Upper lobe of right lung (tissue), 1 donor: Measurements from ENCODE around the gene GPC5. TPM values are rescaled to one million over a fixed set of nuclear protein-coding genes. Genes with fewer than 3 reads are reported as not detected.

Source experiments
- ATAC-seq: fragments of 200-7000 bp; cut with Tn5 transposase; one replicate; pipeline ENCODE4 v1.9.1; 2020; ENCODE audit warnings: mild to moderate bottlenecking, moderate library complexity
- DNase-seq: peaks from one replicate; pipeline ENCODE4 v3.0.0-alpha.2; 2020
- H3K27ac ChIP-seq: fragments of 200-600 bp; one replicate; pipeline ENCODE4 v1.8.0; 2022
- H3K27me3 ChIP-seq: fragments of 200-600 bp; one replicate; pipeline ENCODE4 v1.8.0; 2022; ENCODE audit warnings: mild to moderate bottlenecking
- H3K36me3 ChIP-seq: fragments of 200-600 bp; one replicate; pipeline ENCODE4 v1.8.0; 2022
- H3K4me1 ChIP-seq: fragments of 200-600 bp; one replicate; pipeline ENCODE4 v1.8.0; 2022
- H3K4me3 ChIP-seq: fragments of 200-600 bp; one replicate; pipeline ENCODE4 v1.8.0; 2022; ENCODE audit warnings: mild to moderate bottlenecking
- H3K9me3 ChIP-seq: fragments of 200-600 bp; one replicate; pipeline ENCODE4 v1.8.0; 2022
- intact Hi-C: fragments of 100-400 bp; cut with DNase I; formaldehyde crosslinking; loops from one replicate; pipeline ENCODE4 v1.11.0; 2022
- total RNA-seq: library from RNA; stranded (reverse); fragmentation: NEBNext Ultra II Directional; extraction: Animal tissue kit (Norgen Biotek cat#: 25700); gene quantifications from one replicate; pipeline ENCODE4 v1.2.1, GENCODE V29; 2021
- TF ChIP-seq, protein P1 (sequence below): fragments of 200-600 bp; IDR thresholded peaks from one replicate; pipeline ENCODE4 v1.8.0; 2022; ENCODE audit warnings: antibody characterized with exemption
- donor health status: DM: no; HTN: yes; CAD: no; lungs with severe emphysema.

Gene GPC5
- total RNA-seq, 1 donor from 2014 or later: 8.1 TPM

DNA sequence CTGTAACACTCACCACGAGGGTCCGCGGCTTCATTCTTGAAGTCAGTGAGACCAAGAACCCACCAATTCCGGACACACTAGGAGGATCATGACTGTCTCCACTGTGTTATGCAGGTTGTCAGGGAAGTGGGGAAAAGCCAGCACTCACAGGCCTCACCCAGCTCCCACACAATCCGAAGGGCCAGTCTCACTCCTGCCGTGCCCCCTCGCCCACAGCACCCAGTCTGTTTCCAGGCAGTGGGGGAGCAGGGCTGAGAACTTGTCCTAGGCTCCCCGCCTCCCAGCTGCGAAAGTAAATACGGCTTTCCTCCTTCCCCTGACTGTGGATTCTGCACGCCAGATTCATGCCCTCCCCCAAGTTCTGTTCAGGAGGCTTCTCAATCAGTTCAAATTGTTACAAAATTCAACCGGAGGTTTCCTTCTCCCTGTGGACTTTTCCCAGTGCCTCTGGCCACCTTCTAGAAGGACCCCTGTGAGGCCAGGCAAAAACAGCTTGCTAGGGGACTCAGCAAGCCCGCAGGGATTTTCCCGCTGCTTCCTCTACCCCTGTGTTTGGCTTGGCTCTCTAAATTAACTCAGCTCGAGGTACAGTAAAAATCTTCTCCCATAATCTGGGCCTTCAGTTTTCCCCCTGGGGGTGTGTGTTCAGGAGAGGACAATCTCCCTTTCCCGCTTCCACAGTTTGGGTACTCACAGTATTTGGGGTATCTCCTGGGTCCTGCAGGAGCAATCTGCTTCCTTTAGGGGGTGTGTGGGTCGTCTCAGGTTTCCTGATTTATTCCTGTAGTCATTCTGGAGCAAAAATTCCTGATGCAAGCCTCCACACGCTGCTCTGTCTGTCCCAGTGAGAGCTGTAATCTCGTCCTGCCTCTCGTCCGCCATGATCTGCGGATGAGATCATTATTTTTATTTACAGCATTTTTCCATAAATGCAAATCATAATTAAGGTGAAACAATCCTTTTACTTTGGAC, 899.8 kb downstream of the GPC5 start:
- DNase-seq (peak; percentile 39), ATAC-seq (no peak)
- Histone ChIP-seq H3K27me3 (no peaks in the 10 kb centered on the region), H3K27ac (no peak overlapping the region), H3K4me1 (no peaks in the 10 kb centered on the region), H3K9me3 (no peaks in the 10 kb centered on the region), H3K36me3 (no peaks in the 10 kb centered on the region), H3K4me3 (no peak overlapping the region)
- TF ChIP-seq, protein P1, sequence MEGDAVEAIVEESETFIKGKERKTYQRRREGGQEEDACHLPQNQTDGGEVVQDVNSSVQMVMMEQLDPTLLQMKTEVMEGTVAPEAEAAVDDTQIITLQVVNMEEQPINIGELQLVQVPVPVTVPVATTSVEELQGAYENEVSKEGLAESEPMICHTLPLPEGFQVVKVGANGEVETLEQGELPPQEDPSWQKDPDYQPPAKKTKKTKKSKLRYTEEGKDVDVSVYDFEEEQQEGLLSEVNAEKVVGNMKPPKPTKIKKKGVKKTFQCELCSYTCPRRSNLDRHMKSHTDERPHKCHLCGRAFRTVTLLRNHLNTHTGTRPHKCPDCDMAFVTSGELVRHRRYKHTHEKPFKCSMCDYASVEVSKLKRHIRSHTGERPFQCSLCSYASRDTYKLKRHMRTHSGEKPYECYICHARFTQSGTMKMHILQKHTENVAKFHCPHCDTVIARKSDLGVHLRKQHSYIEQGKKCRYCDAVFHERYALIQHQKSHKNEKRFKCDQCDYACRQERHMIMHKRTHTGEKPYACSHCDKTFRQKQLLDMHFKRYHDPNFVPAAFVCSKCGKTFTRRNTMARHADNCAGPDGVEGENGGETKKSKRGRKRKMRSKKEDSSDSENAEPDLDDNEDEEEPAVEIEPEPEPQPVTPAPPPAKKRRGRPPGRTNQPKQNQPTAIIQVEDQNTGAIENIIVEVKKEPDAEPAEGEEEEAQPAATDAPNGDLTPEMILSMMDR: no peak
- intact Hi-C loops: no loop called here

GRCh38 chr13:92300651-92301050, 902.2 kb downstream of the GPC5 start:
- H3K4me3 ChIP-seq: no peak overlapping the region
- H3K27ac ChIP-seq: no peak overlapping the region
- no peaks in the 10 kb centered on the region for H3K4me1 ChIP-seq
- DNase-seq: no peak
- intact Hi-C loops: no loop called here
- TF ChIP-seq, protein P1: no peak
- ATAC-seq: no peak
- no peaks in the 10 kb centered on the region for H3K27me3 ChIP-seq
- H3K36me3 ChIP-seq: no peaks in the 10 kb centered on the region
- H3K9me3 ChIP-seq: no peaks in the 10 kb centered on the region

GRCh38 chr13:92303428-92303827, 905.0 kb downstream of the GPC5 start:
- intact Hi-C loops: no loop called here
- H3K4me3 ChIP-seq: no peak overlapping the region
- no peak for ATAC-seq

GRCh38 chr13:92307752-92308151, 909.3 kb downstream of the GPC5 start:
- DNase-seq (no peak), ATAC-seq (no peak)
- Histone ChIP-seq H3K9me3 (no peaks in the 10 kb centered on the region), H3K36me3 (no peaks in the 10 kb centered on the region), H3K27ac (no peak overlapping the region), H3K27me3 (no peaks in the 10 kb centered on the region), H3K4me3 (no peak overlapping the region), H3K4me1 (no peaks in the 10 kb centered on the region)
- intact Hi-C loops: no loop called here
- TF ChIP-seq, protein P1: no peak

More at GRCh38 chr13:92303428-92303827, 905.0 kb downstream of the GPC5 start:
- no peak for DNase-seq
- no peaks in the 10 kb centered on the region for H3K9me3 ChIP-seq
- H3K27me3 ChIP-seq: no peaks in the 10 kb centered on the region
- TF ChIP-seq, protein P1: no peak
- H3K36me3 ChIP-seq: no peaks in the 10 kb centered on the region
- no peaks in the 10 kb centered on the region for H3K4me1 ChIP-seq
- H3K27ac ChIP-seq: no peak overlapping the region

- intact Hi-C loops: no loop called here
- TF ChIP-seq, protein P1: no peak
- Histone ChIP-seq H3K27ac (no peak overlapping the region), H3K4me3 (no peak overlapping the region), H3K9me3 (no peaks in the 10 kb centered on the region), H3K36me3 (no peaks in the 10 kb centered on the region), H3K4me1 (no peaks in the 10 kb centered on the region), H3K27me3 (no peaks in the 10 kb centered on the region)
- ATAC-seq: no peak
- no peak for DNase-seq
Observed at GRCh38 chr13:92312823-92313222, 914.4 kb downstream of the GPC5 start.
